Thyroid gland (tissue), 4 donors: Measurements from ENCODE around the gene C3orf18. TPM values are rescaled to one million over a fixed set of nuclear protein-coding genes. Genes with fewer than 3 reads are reported as not detected.

Source experiments
- DNase-seq, 2 donors: peaks; one replicate each; pipeline ENCODE4 v3.0.0-alpha.2; 2019
- H3K27ac ChIP-seq, 3 donors: fragments of 200-600 bp; sonication (generic); 1 replicate in 2 of 3; 2 replicates in 1 of 3; pipeline ENCODE4 v1.5.1; 2016 to 2019; ENCODE audit warnings: mild to moderate bottlenecking in 1 of 3, moderate library complexity in 1 of 3
- H3K27me3 ChIP-seq: fragments of 200-600 bp; sonication (generic); one replicate; pipeline ENCODE4 v1.5.1; 2019
- H3K36me3 ChIP-seq, 2 donors: fragments of 200-600 bp; sonication (generic); one replicate each; pipeline ENCODE4 v1.5.1; 2016 to 2019
- H3K4me1 ChIP-seq, 2 donors: fragments of 200-600 bp; sonication (generic); one replicate each; pipeline ENCODE4 v1.5.1; 2017 to 2019
- H3K4me3 ChIP-seq, 3 donors: fragments of 200-600 bp; sonication (generic); replicated peaks in 1 of 3; 1 replicate in 2 of 3; 2 replicates in 1 of 3; pipeline ENCODE4 v1.5.1; 2016; ENCODE audit warnings: mild to moderate bottlenecking in 1 of 3
- H3K9me3 ChIP-seq: fragments of 200-600 bp; sonication (generic); one replicate; pipeline ENCODE4 v1.5.1; 2017
- CTCF ChIP-seq, 6 experiments: fragments of 200-600 bp in 3 of 6; fragments of 450-650 bp in 3 of 6; sonication (generic) in 3 of 6; IDR thresholded peaks; one replicate each; pipeline ENCODE4 v1.5.1; 2016 to 2019; ENCODE audit warnings: antibody characterized with exemption in 6 of 6, mild to moderate bottlenecking in 2 of 6, inconsistent platforms in 1 of 6, moderate library complexity in 1 of 6
- POLR2A ChIP-seq, 2 donors: fragments of 450-650 bp; IDR thresholded peaks; one replicate each; pipeline ENCODE4 v1.6.1; 2017; ENCODE audit warnings: antibody characterized with exemption in 2 of 2, mild to moderate bottlenecking in 2 of 2, moderate library complexity in 1 of 2
- WGBS, 2 donors: methylation state at CpG; one replicate each; pipeline ENCODE4 v1.1.5; 2017; 5-methylcytosine and 5-hydroxymethylcytosine counted together
- intact Hi-C: fragments of 100-400 bp; cut with DNase I; formaldehyde crosslinking; loops from one replicate; pipeline ENCODE4 v1.15.1; 2023
- total RNA-seq, 4 donors: library from RNA; depleted of rRNA; stranded (reverse); fragments of >200 nt; gene quantifications; one replicate each; pipeline ENCODE4 v1.2.3, GENCODE V29; 2016

C3orf18 gene
- total RNA-seq, 4 donors from 2014 or later = 19.6 to 22.0 (median 20.3) TPM

GRCh38 chr3:50581459-50581842 is 13.9 kb upstream of the C3orf18 start:
- intact Hi-C loops = no loop called here
- Histone ChIP-seq H3K4me1 (peaks cover 54% of the 10 kb centered on the region in 2 donors), H3K9me3 (no peaks in the 10 kb centered on the region), H3K36me3 (peaks cover 0 to 4% of the 10 kb centered on the region in 2 donors), H3K27me3 (no peaks in the 10 kb centered on the region), H3K27ac (peak overlapping the region; percentile 92 to 98 (median 96)), H3K4me3 (no peak overlapping the region)
- TF ChIP-seq POLR2A (IDR thresholded peaks at IDR 0.05) (no peak), CTCF (IDR thresholded peaks at IDR 0.05) (no peak)
- peak in 1 of 2 donors; percentile 30 for DNase-seq
- WGBS, 2 donors = 83 to 89% methylated on average over 2 of the region's 2 CpGs

- Histone ChIP-seq H3K27me3 (no peaks in the 10 kb centered on the region), H3K36me3 (peaks cover 0 to 4% of the 10 kb centered on the region in 2 donors), H3K9me3 (no peaks in the 10 kb centered on the region), H3K27ac (peak overlapping the region; percentile 92 to 98 (median 96)), H3K4me1 (peaks cover 48 to 49% of the 10 kb centered on the region in 2 donors), H3K4me3 (no peak overlapping the region)
- TF ChIP-seq POLR2A (IDR thresholded peaks at IDR 0.05) (no peak), CTCF (IDR thresholded peaks at IDR 0.05) (no peak)
- no peak for DNase-seq
- intact Hi-C loops = no loop called here
- 83 to 93% methylated on average over 7 to 9 of the region's 9 CpGs for WGBS, 2 donors
Observed at GRCh38 chr3:50580683-50581458, 13.3 kb upstream of the C3orf18 start.

GRCh38 chr3:50577348-50577747 is 9.8 kb upstream of the C3orf18 start:
- Histone ChIP-seq H3K9me3 (no peaks in the 10 kb centered on the region), H3K36me3 (peaks cover 0 to 4% of the 10 kb centered on the region in 2 donors), H3K27me3 (no peaks in the 10 kb centered on the region), H3K27ac (peak overlapping the region in 2 of 3 donors; percentile 5 to 17), H3K4me3 (no peak overlapping the region), H3K4me1 (peaks cover 15 to 29% of the 10 kb centered on the region in 2 donors)
- WGBS, 2 donors = 73 to 95% methylated on average over 2 of the region's 2 CpGs
- no peak for TF ChIP-seq CTCF (IDR thresholded peaks at IDR 0.05)
- no peak for TF ChIP-seq POLR2A (IDR thresholded peaks at IDR 0.05)
- intact Hi-C loops = no loop called here
- DNase-seq = no peak

- TF ChIP-seq CTCF (IDR thresholded peaks at IDR 0.05) (no peak), POLR2A (IDR thresholded peaks at IDR 0.05) (no peak)
- Histone ChIP-seq H3K36me3 (peaks cover 0 to 4% of the 10 kb centered on the region in 2 donors), H3K4me3 (no peak overlapping the region), H3K4me1 (peaks cover 2 to 24% of the 10 kb centered on the region in 2 donors), H3K27me3 (no peaks in the 10 kb centered on the region), H3K27ac (peak overlapping the region in 2 of 3 donors; percentile 8 to 13), H3K9me3 (no peaks in the 10 kb centered on the region)
- 89 to 94% methylated on average over 6 of the region's 6 CpGs for WGBS, 2 donors
- no peak for DNase-seq
- intact Hi-C loops = no loop called here
Observed at GRCh38 chr3:50575372-50575771, 7.8 kb upstream of the C3orf18 start.

GRCh38 chr3:50574444-50574831 is 6.9 kb upstream of the C3orf18 start:
- intact Hi-C loops = no loop called here
- Histone ChIP-seq H3K4me3 (no peak overlapping the region), H3K9me3 (no peaks in the 10 kb centered on the region), H3K27me3 (no peaks in the 10 kb centered on the region), H3K36me3 (peaks cover 0 to 4% of the 10 kb centered on the region in 2 donors), H3K4me1 (peaks cover 8 to 30% of the 10 kb centered on the region in 2 donors), H3K27ac (peak overlapping the region in 2 of 3 donors; percentile 41)
- WGBS, 2 donors = 100% methylated on average over 1 of the region's 1 CpG; no CpG with 5 or more reads in 1 of the 2 donors
- DNase-seq = no peak
- TF ChIP-seq POLR2A (IDR thresholded peaks at IDR 0.05) = no peak
- TF ChIP-seq CTCF (IDR thresholded peaks at IDR 0.05) = no peak
